ENCODE measurements around the gene RHBDL1. TPM values are rescaled to one million over a fixed set of nuclear protein-coding genes. Genes with fewer than 3 reads are reported as not detected.

Gene RHBDL1
- total RNA-seq (1 to 10 TPM; 2.0 to 3.6 (median 2.5) TPM), total RNA-seq (0.08 to 4.9 (median 1.5) reads per million in 29 experiments)
- 0.57 TPM for total RNA-seq (2013)

- ChIA-PET POLR2A (interaction anchor here in 1 of 2 donors (0.6 kb wide), 1 partner anchor 1545 kb away, joined by 8 read pairs; no protein-coding TSS in a partner anchor), CTCF (no interaction called here)
- H3K9me3 Mint-ChIP-seq = no peaks in the 10 kb centered on the region
- H3K9me3 ChIP-seq = no peaks in the 10 kb centered on the region
- H3K27me3 Mint-ChIP-seq = peaks cover 0 to 6% of the 10 kb centered on the region in 2 donors
- peak in 1 of 35 experiments; percentile 37 for DNase-seq
- H3K4me1 Mint-ChIP-seq = peaks cover 7 to 20% (median 19%) of the 10 kb centered on the region in 3 donors
- peak within 1 kb of the TSS in 2 of 3 donors; percentile 45 for H3K4me3 Mint-ChIP-seq
- WGBS (ENCODE audit: insufficient coverage) = 8% methylated on average over 61 of the region's 73 CpGs
- no peak for ATAC-seq (replicated peaks in 1 of 4)
- peaks cover 0 to 25% of the 10 kb centered on the region in 2 experiments for H3K27me3 ChIP-seq (replicated peaks in 1 of 2; ENCODE audit: control insufficient read depth in 2 of 2, extremely low read depth in 1 of 2, insufficient read depth in 2 of 2, low read length in 1 of 2)
- H3K4me1 ChIP-seq (ENCODE audit: control insufficient read depth in 1 of 2, extremely low read depth in 1 of 2, insufficient read depth in 2 of 2, low read length in 2 of 2) = peaks cover 0 to 43% of the 10 kb centered on the region in 2 experiments
- peaks cover 7% of the 10 kb centered on the region for H3K36me3 Mint-ChIP-seq
- no peak within 1 kb of the TSS for H3K27ac ChIP-seq (ENCODE audit: low read length)
- no peak within 1 kb of the TSS for H3K27ac Mint-ChIP-seq
- peak within 1 kb of the TSS in 1 of 2 donors; percentile 23 for H3K4me3 ChIP-seq (ENCODE audit: control insufficient read depth in 1 of 2, extremely low read depth in 1 of 2, low read length in 1 of 2)
- H3K36me3 ChIP-seq (ENCODE audit: control insufficient read depth in 2 of 2, extremely low read depth in 1 of 2, insufficient read depth in 1 of 2, low read length in 1 of 2) = peaks cover 14 to 26% of the 10 kb centered on the region in 2 donors
Measured at GRCh38 chr16:674968-675883, at the start of gene RHBDL1. RHBDL1 (plus strand) TSS chr16:675671; CDS start chr16:675791, 120 bp downstream.

- no peaks in the 10 kb centered on the region for H3K4me1 Mint-ChIP-seq
- H3K4me3 ChIP-seq (ENCODE audit: control insufficient read depth in 1 of 2, extremely low read depth in 1 of 2, low read length in 1 of 2) = no peak overlapping the region
- no peak overlapping the region for H3K27ac ChIP-seq (ENCODE audit: low read length)
- peaks cover 0 to 4% of the 10 kb centered on the region in 2 experiments for H3K4me1 ChIP-seq (ENCODE audit: control insufficient read depth in 1 of 2, extremely low read depth in 1 of 2, insufficient read depth in 2 of 2, low read length in 2 of 2)
- no peak for DNase-seq
- H3K4me3 Mint-ChIP-seq = no peak overlapping the region
- ChIA-PET POLR2A (no interaction called here), CTCF (no interaction called here)
- no peaks in the 10 kb centered on the region for H3K9me3 ChIP-seq
- H3K36me3 Mint-ChIP-seq = no peaks in the 10 kb centered on the region
- peaks cover 12 to 22% of the 10 kb centered on the region in 2 donors for H3K36me3 ChIP-seq (ENCODE audit: control insufficient read depth in 2 of 2, extremely low read depth in 1 of 2, insufficient read depth in 1 of 2, low read length in 1 of 2)
- no peaks in the 10 kb centered on the region for H3K9me3 Mint-ChIP-seq
- H3K27me3 Mint-ChIP-seq = no peaks in the 10 kb centered on the region
- H3K27ac Mint-ChIP-seq = no peak overlapping the region
- H3K27me3 ChIP-seq (replicated peaks in 1 of 2; ENCODE audit: control insufficient read depth in 2 of 2, extremely low read depth in 1 of 2, insufficient read depth in 2 of 2, low read length in 1 of 2) = no peaks in the 10 kb centered on the region
- no peak for ATAC-seq (replicated peaks in 1 of 4)
- WGBS (ENCODE audit: insufficient coverage) = 97% methylated on average over 31 of the region's 35 CpGs
Measured at GRCh38 chr16:625977-626765, 49.3 kb upstream of the RHBDL1 start.

- Histone ChIP-seq H3K36me3 (ENCODE audit: control insufficient read depth in 2 of 2, extremely low read depth in 1 of 2, insufficient read depth in 1 of 2, low read length in 1 of 2) (peaks cover 12 to 18% of the 10 kb centered on the region in 2 donors), H3K27ac (ENCODE audit: low read length) (no peak overlapping the region), H3K9me3 (no peaks in the 10 kb centered on the region), H3K4me1 (ENCODE audit: control insufficient read depth in 1 of 2, extremely low read depth in 1 of 2, insufficient read depth in 2 of 2, low read length in 2 of 2) (peaks cover 0 to 5% of the 10 kb centered on the region in 2 experiments), H3K27me3 (replicated peaks in 1 of 2; ENCODE audit: control insufficient read depth in 2 of 2, extremely low read depth in 1 of 2, insufficient read depth in 2 of 2, low read length in 1 of 2) (no peaks in the 10 kb centered on the region), H3K4me3 (ENCODE audit: control insufficient read depth in 1 of 2, extremely low read depth in 1 of 2, low read length in 1 of 2) (no peak overlapping the region)
- no peak for ATAC-seq (replicated peaks in 1 of 4)
- DNase-seq = no peak
- POLR2A ChIA-PET = no interaction called here
- Mint-ChIP-seq H3K9me3 (no peaks in the 10 kb centered on the region), H3K36me3 (no peaks in the 10 kb centered on the region), H3K4me1 (no peaks in the 10 kb centered on the region), H3K27ac (no peak overlapping the region), H3K4me3 (no peak overlapping the region), H3K27me3 (no peaks in the 10 kb centered on the region)
- CTCF ChIA-PET = no interaction called here
- WGBS (ENCODE audit: insufficient coverage) = 96% methylated on average over 26 of the region's 29 CpGs
Measured at GRCh38 chr16:626787-627453, 48.6 kb upstream of the RHBDL1 start.

- Mint-ChIP-seq H3K27ac (no peak overlapping the region), H3K36me3 (no peaks in the 10 kb centered on the region), H3K4me1 (no peaks in the 10 kb centered on the region), H3K4me3 (no peak overlapping the region), H3K27me3 (no peaks in the 10 kb centered on the region), H3K9me3 (no peaks in the 10 kb centered on the region)
- Histone ChIP-seq H3K4me1 (ENCODE audit: control insufficient read depth in 1 of 2, extremely low read depth in 1 of 2, insufficient read depth in 2 of 2, low read length in 2 of 2) (peaks cover 0 to 5% of the 10 kb centered on the region in 2 experiments), H3K27me3 (replicated peaks in 1 of 2; ENCODE audit: control insufficient read depth in 2 of 2, extremely low read depth in 1 of 2, insufficient read depth in 2 of 2, low read length in 1 of 2) (no peaks in the 10 kb centered on the region), H3K4me3 (ENCODE audit: control insufficient read depth in 1 of 2, extremely low read depth in 1 of 2, low read length in 1 of 2) (no peak overlapping the region), H3K36me3 (ENCODE audit: control insufficient read depth in 2 of 2, extremely low read depth in 1 of 2, insufficient read depth in 1 of 2, low read length in 1 of 2) (peaks cover 12 to 18% of the 10 kb centered on the region in 2 donors), H3K9me3 (no peaks in the 10 kb centered on the region), H3K27ac (ENCODE audit: low read length) (no peak overlapping the region)
- POLR2A ChIA-PET = no interaction called here
- ATAC-seq (replicated peaks in 1 of 4) = no peak
- 97% methylated on average over 29 of the region's 50 CpGs for WGBS (ENCODE audit: insufficient coverage)
- CTCF ChIA-PET = no interaction called here
- DNase-seq = no peak
Measured at GRCh38 chr16:627454-628239, 47.8 kb upstream of the RHBDL1 start.

- H3K27ac Mint-ChIP-seq = no peak overlapping the region
Measured at GRCh38 chr16:628321-629061, 47.0 kb upstream of the RHBDL1 start.

More at GRCh38 chr16:628321-629061, 47.0 kb upstream of the RHBDL1 start:
- Histone ChIP-seq H3K4me1 (ENCODE audit: control insufficient read depth in 1 of 2, extremely low read depth in 1 of 2, insufficient read depth in 2 of 2, low read length in 2 of 2) (peaks cover 0 to 5% of the 10 kb centered on the region in 2 experiments), H3K27me3 (replicated peaks in 1 of 2; ENCODE audit: control insufficient read depth in 2 of 2, extremely low read depth in 1 of 2, insufficient read depth in 2 of 2, low read length in 1 of 2) (no peaks in the 10 kb centered on the region), H3K36me3 (ENCODE audit: control insufficient read depth in 2 of 2, extremely low read depth in 1 of 2, insufficient read depth in 1 of 2, low read length in 1 of 2) (peaks cover 12 to 18% of the 10 kb centered on the region in 2 donors), H3K27ac (ENCODE audit: low read length) (no peak overlapping the region), H3K9me3 (no peaks in the 10 kb centered on the region), H3K4me3 (ENCODE audit: control insufficient read depth in 1 of 2, extremely low read depth in 1 of 2, low read length in 1 of 2) (no peak overlapping the region)
- ATAC-seq (replicated peaks in 1 of 4) (no peak), DNase-seq (no peak)
- ChIA-PET POLR2A (no interaction called here), CTCF (no interaction called here)
- Mint-ChIP-seq H3K4me3 (no peak overlapping the region), H3K36me3 (no peaks in the 10 kb centered on the region), H3K9me3 (no peaks in the 10 kb centered on the region), H3K4me1 (no peaks in the 10 kb centered on the region), H3K27me3 (no peaks in the 10 kb centered on the region)
- WGBS (ENCODE audit: insufficient coverage) = 88% methylated on average over 31 of the region's 33 CpGs
